Left lobe of liver (tissue), 2 donors: ENCODE data around the gene ENG. TPM values are rescaled to one million over a fixed set of nuclear protein-coding genes. Genes with fewer than 3 reads are reported as not detected.
"Not testable (repeated sequence)": the region's sequence is repeated elsewhere in the genome, so short reads cannot be mapped to it uniquely, and the experiment has no call there.

ENCODE experiments used
- ATAC-seq: fragments of 200-7000 bp; cut with Tn5 transposase; one replicate; pipeline ENCODE4 v1.9.1; 2020; ENCODE audit warnings: mild to moderate bottlenecking, moderate library complexity
- DNase-seq: peaks from one replicate; pipeline ENCODE4 v3.0.0-alpha.2; 2020; ENCODE audit warnings: low spot score
- total RNA-seq: library from RNA; stranded (reverse); gene quantifications from one replicate; pipeline ENCODE4 v1.2.1, GENCODE V29; 2021
- donor health status: DM: no; HTN: no; CAD: no; lungs with moderate emphysema.
- donor health status: DM: no; HTN: yes; CAD: no.

ENG gene
- total RNA-seq, 1 donor from 2014 or later, result 34.1 TPM

GRCh38 chr9:127878652-127879390 is 24.4 kb upstream of the ENG start:
- no peak for DNase-seq

GRCh38 chr9:127878001-127878651 is 23.7 kb upstream of the ENG start:
- ATAC-seq (peak; percentile 8), DNase-seq (no peak)

More at GRCh38 chr9:127878652-127879390, 24.4 kb upstream of the ENG start:
- ATAC-seq, result no peak

GRCh38 chr9:127877566-127877998 is 23.1 kb upstream of the ENG start, which contains the start of gene AK1:
AK1 (minus strand) TSS chr9:127877675; CDS start chr9:127874617, 3,058 bp downstream.
- DNase-seq (peak; percentile 87), ATAC-seq (peak; percentile 89)

GRCh38 chr9:127876764-127877562 is 22.5 kb upstream of the ENG start:
- ATAC-seq (peak; percentile 77), DNase-seq (peak; percentile 72)

GRCh38 chr9:127876026-127876763 is 21.7 kb upstream of the ENG start:
- ATAC-seq, result no peak
- DNase-seq, result no peak

- no peak for DNase-seq
- ATAC-seq, result no peak
Measured at GRCh38 chr9:127875306-127875966, 21.0 kb upstream of the ENG start.

- DNase-seq (no peak), ATAC-seq (no peak)
Measured at GRCh38 chr9:127874301-127875221, 20.1 kb upstream of the ENG start.

GRCh38 chr9:127873886-127874285 is 19.4 kb upstream of the ENG start:
- peak; percentile 79 for DNase-seq
- ATAC-seq, result peak; percentile 49

GRCh38 chr9:127873223-127873691 is 18.8 kb upstream of the ENG start:
- no peak for ATAC-seq
- DNase-seq, result no peak

- ATAC-seq (no peak), DNase-seq (no peak)
Measured at GRCh38 chr9:127872369-127873222, 18.1 kb upstream of the ENG start.

GRCh38 chr9:127871531-127871930 is 17.1 kb upstream of the ENG start:
- ATAC-seq, result no peak
- DNase-seq, result no peak

- DNase-seq (no peak), ATAC-seq (no peak)
Measured at GRCh38 chr9:127870887-127871286, 16.4 kb upstream of the ENG start.

GRCh38 chr9:127870153-127870491 is 15.7 kb upstream of the ENG start:
- DNase-seq, ATAC-seq: not testable (repeated sequence)

- peak; percentile 86 for DNase-seq
- peak; percentile 89 for ATAC-seq
Measured at GRCh38 chr9:127869310-127870152, 15.1 kb upstream of the ENG start.

- DNase-seq, result no peak
- ATAC-seq, result no peak
Measured at GRCh38 chr9:127868278-127868902, 13.9 kb upstream of the ENG start.

GRCh38 chr9:127867356-127868277 is 13.2 kb upstream of the ENG start:
- DNase-seq (no peak), ATAC-seq (peak; percentile 21)
